Tongue (tissue), 2 donors: ENCODE data around the gene KRTAP19-2. TPM values are rescaled to one million over a fixed set of nuclear protein-coding genes. Genes with fewer than 3 reads are reported as not detected.
"Not testable (repeated sequence)": the region's sequence is repeated elsewhere in the genome, so short reads cannot be mapped to it uniquely, and the experiment has no call there.

Experiments used
- DNase-seq: peaks from one replicate; pipeline ENCODE4 v3.0.0-alpha.2; 2015
- total RNA-seq: library from RNA; depleted of rRNA; stranded (reverse); fragments of >200 nt; gene quantifications from one replicate; pipeline ENCODE4 v1.2.3, GENCODE V29; 2014

Gene KRTAP19-2
- not detected for total RNA-seq

GRCh38 chr21:30487336-30487735, at the start of gene KRTAP19-2:
KRTAP19-2 (minus strand) TSS chr21:30487436; CDS start chr21:30487348, 88 bp downstream.
- DNase-seq, result no peak

GRCh38 chr21:30518876-30519275, 31.6 kb upstream of the KRTAP19-2 start:
- DNase-seq, result no peak

- DNase-seq, result no peak
Measured at GRCh38 chr21:30515681-30516080, 28.4 kb upstream of the KRTAP19-2 start.

GRCh38 chr21:30505621-30506205, 18.5 kb upstream of the KRTAP19-2 start:
- DNase-seq, result not testable (repeated sequence)

- no peak for DNase-seq
Measured at GRCh38 chr21:30502041-30502440, 14.8 kb upstream of the KRTAP19-2 start, which contains the start of gene KRTAP19-5. KRTAP19-5 (minus strand) TSS chr21:30502141; CDS start chr21:30502090, 51 bp downstream.

GRCh38 chr21:30497065-30497464, 9.8 kb upstream of the KRTAP19-2 start, which contains the start of gene KRTAP19-4:
KRTAP19-4 (minus strand) TSS chr21:30497165; CDS start chr21:30497110, 55 bp downstream.
- no peak for DNase-seq

- no peak for DNase-seq
Measured at GRCh38 chr21:30491963-30492428, 4.8 kb upstream of the KRTAP19-2 start, which contains the start of gene KRTAP19-3. KRTAP19-3 (minus strand) TSS chr21:30492013; CDS start chr21:30491957, 56 bp downstream.

DNA sequence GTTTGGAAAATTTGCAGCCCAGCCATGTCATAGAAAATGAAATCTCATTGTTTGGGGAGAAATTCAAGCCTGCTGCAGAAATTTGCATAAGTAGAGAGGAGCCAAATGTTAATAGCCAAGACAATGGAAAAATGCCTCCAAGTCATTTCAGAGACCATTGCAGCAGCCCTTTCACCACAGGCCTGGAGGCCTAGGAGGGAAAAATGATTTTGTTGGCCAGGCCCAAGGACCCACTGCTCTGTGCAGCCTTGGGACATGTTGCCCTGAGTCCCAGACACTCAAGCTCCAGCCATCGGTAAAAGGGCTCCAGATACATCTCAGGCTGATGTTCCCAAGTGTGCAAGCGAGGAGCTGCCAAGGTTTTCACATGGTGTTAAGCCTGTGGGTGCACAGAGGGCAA, 1.1 kb downstream of the KRTAP19-2 start:
- no peak for DNase-seq

- DNase-seq, result peak; percentile 27
Measured at GRCh38 chr21:30482130-30482529, 5.1 kb downstream of the KRTAP19-2 start.

GRCh38 chr21:30480145-30480544, 7.1 kb downstream of the KRTAP19-2 start, which contains the start of gene KRTAP19-1:
KRTAP19-1 (minus strand) TSS chr21:30480367; CDS start chr21:30480317, 50 bp downstream.
- DNase-seq, result no peak

DNA sequence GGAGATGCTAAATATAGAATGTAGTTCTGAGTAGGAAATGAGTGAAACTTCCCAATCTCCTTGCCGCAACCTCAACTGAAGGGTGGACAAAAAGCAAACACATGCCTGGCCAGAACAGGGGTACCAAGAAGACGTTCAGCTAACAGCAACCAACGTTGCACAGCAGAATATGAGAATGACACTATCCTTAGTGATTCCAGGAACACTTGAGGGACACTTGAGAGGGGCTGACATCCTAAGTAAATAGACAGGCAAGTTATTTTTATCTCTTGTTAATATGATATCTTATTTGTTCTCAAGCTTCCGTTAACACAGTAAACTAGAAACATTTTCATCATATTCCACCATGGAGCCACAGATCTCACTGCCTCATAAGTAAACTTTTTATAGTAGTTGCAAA, 8.0 kb downstream of the KRTAP19-2 start:
- peak; percentile 10 for DNase-seq

DNA sequence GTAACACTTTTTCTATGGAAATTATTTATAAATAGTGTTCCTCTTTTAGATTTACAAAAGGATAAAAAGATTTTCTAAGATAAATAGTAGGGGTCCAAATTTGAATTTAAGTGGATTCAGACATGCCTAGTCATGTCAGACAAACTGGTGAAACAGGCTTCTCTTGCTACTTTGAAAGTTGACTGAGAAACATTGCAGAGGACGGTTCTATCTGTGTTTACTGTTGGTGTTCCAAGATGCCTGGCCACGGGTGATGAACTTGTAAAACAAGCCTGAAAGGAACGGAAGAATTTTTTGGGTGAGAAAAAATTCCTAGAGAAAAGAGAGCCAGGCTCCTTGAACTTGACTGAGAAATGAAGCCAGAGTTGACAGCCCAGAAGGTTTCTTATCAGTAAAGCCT, 9.2 kb downstream of the KRTAP19-2 start:
- peak; percentile 51 for DNase-seq

- no peak for DNase-seq
Measured at GRCh38 chr21:30468900-30469714, 18.1 kb downstream of the KRTAP19-2 start.

- DNase-seq, result no peak
Measured at GRCh38 chr21:30463713-30464112, 23.5 kb downstream of the KRTAP19-2 start.

DNA sequence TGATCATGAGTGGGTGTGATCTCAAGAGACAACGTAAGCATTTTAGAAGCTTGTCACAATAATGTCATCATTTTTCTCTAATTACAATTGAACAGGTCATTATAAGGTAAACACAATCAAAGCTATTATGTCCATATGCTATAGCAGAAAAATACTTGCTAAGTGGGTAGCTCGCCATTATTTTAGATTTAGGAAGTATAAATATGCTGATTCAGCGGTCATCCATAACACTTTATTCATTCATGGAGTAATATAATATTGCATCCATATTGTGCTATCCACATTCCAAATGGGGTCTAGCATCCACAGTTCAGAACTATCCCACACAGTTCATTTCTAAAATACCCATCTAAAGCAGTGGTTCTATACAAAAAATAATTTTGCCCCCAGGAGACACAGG, 38.7 kb downstream of the KRTAP19-2 start:
- DNase-seq, result no peak

DNA sequence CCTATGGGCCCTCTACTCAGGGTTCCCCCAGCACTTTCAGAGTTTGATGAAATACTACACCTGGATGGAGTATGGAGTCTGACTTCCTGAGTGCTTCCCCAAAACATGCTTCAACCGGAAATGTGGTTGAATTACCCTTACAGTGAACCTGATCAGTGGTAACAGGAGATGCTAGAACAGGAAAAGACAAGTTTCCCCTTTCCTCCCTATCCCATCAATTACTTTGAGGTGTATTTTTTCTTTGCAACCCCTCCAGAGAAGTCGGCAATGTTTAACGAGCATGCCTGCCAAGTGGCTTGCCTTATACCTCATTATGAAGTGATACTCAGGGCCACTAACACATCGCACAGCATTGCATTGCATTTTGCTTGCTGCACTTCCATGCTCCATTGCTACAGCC, 40.2 kb downstream of the KRTAP19-2 start:
- no peak for DNase-seq

DNA sequence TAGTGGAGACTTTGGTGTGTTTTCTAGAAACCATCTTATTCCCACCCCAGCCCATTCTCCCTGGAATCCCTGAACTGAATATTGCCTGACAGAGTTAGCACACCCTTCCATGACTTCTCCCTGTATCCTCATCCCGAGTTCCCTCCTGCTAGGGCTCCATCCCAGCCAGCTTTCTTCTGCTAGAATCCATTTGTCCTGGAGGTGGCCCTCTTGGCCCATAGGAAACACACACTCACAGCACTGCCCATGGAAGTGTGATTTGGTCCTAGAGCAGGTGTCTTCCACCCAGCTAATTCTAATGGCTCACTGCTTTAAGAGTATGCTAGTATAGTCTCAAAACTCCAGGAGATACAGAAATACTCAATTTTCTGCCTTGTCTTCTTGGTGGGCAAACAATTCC, 43.0 kb downstream of the KRTAP19-2 start:
- DNase-seq, result no peak

DNA sequence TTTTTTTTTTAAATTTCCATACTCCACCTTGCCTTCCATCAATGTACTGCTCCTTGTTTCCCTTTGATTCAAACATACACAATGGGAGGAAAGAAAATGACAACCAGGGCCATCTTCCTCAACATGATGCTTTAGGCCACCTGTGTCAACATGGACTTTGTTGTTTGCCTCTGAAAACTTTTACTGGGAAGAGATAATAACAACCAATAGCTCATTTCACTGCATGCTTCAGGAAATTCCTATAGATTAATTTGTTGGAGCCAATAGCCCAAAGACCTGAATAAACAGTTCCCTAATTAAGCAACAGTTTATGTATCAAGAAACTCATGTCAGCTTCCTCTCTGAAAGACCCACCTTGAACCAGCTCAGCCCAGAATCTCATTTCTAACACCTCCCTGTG, 44.0 kb downstream of the KRTAP19-2 start:
- no peak for DNase-seq

GRCh38 chr21:30439975-30440374, 47.3 kb downstream of the KRTAP19-2 start, which contains the start of gene KRTAP15-1:
KRTAP15-1 (plus strand) TSS chr21:30440275; CDS start chr21:30440328, 53 bp downstream.
- DNase-seq, result no peak
